Breast epithelium (tissue), 3 donors: ENCODE data around the gene TMEM150B.

Experiments used
- CTCF ChIP-seq, 3 donors: fragments of 450-650 bp; IDR thresholded peaks; one replicate each; pipeline ENCODE4 v1.5.1; 2016 to 2017; ENCODE audit warnings: antibody characterized with exemption in 3 of 3, mild to moderate bottlenecking in 3 of 3, moderate library complexity in 3 of 3
- POLR2A ChIP-seq: fragments of 450-650 bp; IDR thresholded peaks from one replicate; pipeline ENCODE4 v1.6.1; 2016; ENCODE audit warnings: antibody characterized with exemption, mild to moderate bottlenecking, moderate library complexity
- POLR2AphosphoS5 ChIP-seq, 3 donors: sonication (generic); formaldehyde crosslinking; IDR thresholded peaks; one replicate each; pipeline ENCODE4 v1.6.1; 2017; ENCODE audit warnings: antibody characterized with exemption in 3 of 3

- TF ChIP-seq POLR2AphosphoS5 (IDR thresholded peaks at IDR 0.05): no peak
- no peak for TF ChIP-seq CTCF (IDR thresholded peaks at IDR 0.05)
- no peak for TF ChIP-seq POLR2A
These were observed 45.8 kb downstream of the TMEM150B start for GRCh38 chr19:55279340-55279739.
